ENCODE data around the gene DYNC2H1.

GRCh38 chr11:103372906-103373305 lies 263.7 kb downstream of the DYNC2H1 start:
- TF ChIP-seq YY1 (IDR thresholded peaks at IDR 0.05; ENCODE audit: low read depth) = no peak
- TF ChIP-seq MAX (IDR thresholded peaks at IDR 0.05) = no peak
- TF ChIP-seq RAD21 (IDR thresholded peaks at IDR 0.05; ENCODE audit: low read depth) = no peak
- TF ChIP-seq TAF1 (IDR thresholded peaks at IDR 0.05; ENCODE audit: low read depth) = no peak
- no peak for TF ChIP-seq EGR1 (IDR thresholded peaks at IDR 0.05)
- no peak for TF ChIP-seq CEBPB (IDR thresholded peaks at IDR 0.05)
- TF ChIP-seq FOXM1 (IDR thresholded peaks at IDR 0.05; ENCODE audit: borderline replicate concordance, low read depth) = no peak
- TF ChIP-seq REST (IDR thresholded peaks at IDR 0.05; ENCODE audit: low read depth) = no peak
- TF ChIP-seq EP300 (IDR thresholded peaks at IDR 0.05; ENCODE audit: borderline replicate concordance) = no peak
- TF ChIP-seq NFIC (IDR thresholded peaks at IDR 0.05) = no peak
- no peak for TF ChIP-seq TEAD4 (IDR thresholded peaks at IDR 0.05)
- no peak for TF ChIP-seq CREB1 (IDR thresholded peaks at IDR 0.05; ENCODE audit: low read depth)

Measured in Ishikawa (cell line).